Immature natural killer cell (primary cell): ENCODE results near the gene MAT2A. TPM values are rescaled to one million over a fixed set of nuclear protein-coding genes. Genes with fewer than 3 reads are reported as not detected.

Experiments used
- DNase-seq, 3 donors: peaks; one replicate each; pipeline ENCODE4 v3.0.0; 2022; ENCODE audit warnings: mixed read lengths in 1 of 3
- H3K27ac Mint-ChIP-seq, 6 donors: one replicate each; pipeline ENCODE4 v1.8.0; 2020; ENCODE audit warnings: mixed read lengths in 6 of 6, mild to moderate bottlenecking in 5 of 6, inconsistent platforms in 4 of 6, moderate library complexity in 3 of 6
- H3K27me3 Mint-ChIP-seq, 3 donors: one replicate each; pipeline ENCODE4 v1.8.0; 2020 to 2021; ENCODE audit warnings: low read depth in 3 of 3, mild to moderate bottlenecking in 3 of 3, mixed read lengths in 3 of 3, moderate library complexity in 3 of 3, inconsistent platforms in 1 of 3
- H3K36me3 Mint-ChIP-seq, 3 donors: one replicate each; pipeline ENCODE4 v1.8.0; 2020; ENCODE audit warnings: mixed read lengths in 3 of 3, inconsistent platforms in 2 of 3, mild to moderate bottlenecking in 2 of 3
- H3K4me1 Mint-ChIP-seq, 2 donors: one replicate each; pipeline ENCODE4 v1.8.0; 2020; ENCODE audit warnings: inconsistent platforms in 2 of 2, mild to moderate bottlenecking in 2 of 2, mixed read lengths in 2 of 2, moderate library complexity in 1 of 2
- H3K4me3 Mint-ChIP-seq, 5 donors: one replicate each; pipeline ENCODE4 v1.8.0; 2020; ENCODE audit warnings: mild to moderate bottlenecking in 5 of 5, mixed read lengths in 5 of 5, inconsistent platforms in 3 of 5, moderate library complexity in 3 of 5
- H3K9me3 Mint-ChIP-seq, 6 donors: one replicate each; pipeline ENCODE4 v1.8.0; 2020; ENCODE audit warnings: mild to moderate bottlenecking in 6 of 6, mixed read lengths in 6 of 6, inconsistent platforms in 4 of 6, moderate library complexity in 3 of 6
- polyA plus RNA-seq, 3 donors: library from polyadenylated mRNA; unstranded; fragments of 300-500 nt; fragmentation: Illumina TruSeq; gene quantifications; one replicate each; pipeline ENCODE4 v1.2.3, GENCODE V29; 2021

MAT2A gene
- polyA plus RNA-seq, 3 donors from 2014 or later, result 46.5 to 115 (median 63.9) TPM

DNA sequence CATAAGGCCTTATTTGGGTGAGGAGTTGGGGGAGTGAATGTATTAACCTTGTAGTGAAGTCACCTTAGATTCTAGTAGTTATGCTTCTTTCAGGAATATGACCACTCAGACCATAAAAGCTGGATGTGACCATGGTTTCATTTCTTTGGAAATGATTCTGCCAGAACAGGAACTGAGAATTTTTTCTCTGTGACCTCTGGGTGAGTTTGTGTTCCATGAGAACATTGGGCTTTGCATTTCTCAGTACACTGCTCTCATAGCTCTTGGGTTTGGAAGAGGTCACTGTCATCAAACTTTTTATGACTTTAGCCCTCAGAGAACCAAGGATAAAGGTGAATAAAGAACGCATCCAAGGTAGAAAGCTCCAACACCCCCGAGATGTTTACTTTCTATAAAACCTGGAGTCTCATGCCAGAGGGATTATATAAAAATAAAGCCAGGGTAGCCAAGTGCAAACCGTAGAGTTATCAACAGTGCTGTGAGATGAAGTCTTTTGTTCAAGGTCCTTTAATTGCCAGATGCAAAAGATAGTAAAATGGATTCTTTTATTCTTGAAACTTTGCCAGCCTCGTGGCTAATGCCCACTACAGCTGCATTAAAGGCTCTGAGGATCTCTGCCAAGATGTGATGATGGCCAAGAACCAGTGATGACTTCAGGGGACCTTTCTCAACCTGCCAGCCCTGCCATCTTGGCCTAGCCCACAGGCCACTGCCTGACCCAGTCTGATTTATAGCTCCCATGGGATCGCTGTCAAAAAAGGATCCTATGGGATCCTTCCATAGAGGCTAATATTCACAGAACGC is 27.8 kb upstream of the MAT2A start:
- DNase-seq, result no peak
- no peaks in the 10 kb centered on the region for H3K4me1 Mint-ChIP-seq
- peaks cover 0 to 4% (median 0%) of the 10 kb centered on the region in 3 donors for H3K27me3 Mint-ChIP-seq
- no peaks in the 10 kb centered on the region for H3K9me3 Mint-ChIP-seq
- H3K36me3 Mint-ChIP-seq, result no peaks in the 10 kb centered on the region
- H3K27ac Mint-ChIP-seq, result no peak overlapping the region
- H3K4me3 Mint-ChIP-seq, result no peak overlapping the region

DNA sequence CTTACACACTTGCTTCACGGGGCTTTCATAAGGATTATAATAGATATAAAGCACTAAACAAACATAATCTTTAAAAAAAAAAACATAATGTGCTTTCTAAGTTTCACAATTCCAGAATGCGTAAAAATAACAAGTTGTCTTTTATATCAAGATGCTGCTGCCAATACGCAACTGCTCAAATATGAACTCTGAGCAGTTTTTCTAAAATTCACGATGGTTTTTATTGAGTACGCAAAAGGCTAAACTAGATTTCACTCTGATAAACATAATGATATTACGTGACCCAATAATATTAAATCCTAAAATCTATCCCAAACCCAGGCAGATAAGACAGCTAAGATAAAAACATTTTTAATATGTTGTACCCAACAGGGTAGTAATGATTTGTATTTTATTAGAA is 24.6 kb upstream of the MAT2A start:
- H3K9me3 Mint-ChIP-seq, result no peaks in the 10 kb centered on the region
- no peak for DNase-seq
- no peak overlapping the region for H3K4me3 Mint-ChIP-seq
- no peak overlapping the region for H3K27ac Mint-ChIP-seq
- H3K36me3 Mint-ChIP-seq, result no peaks in the 10 kb centered on the region
- no peaks in the 10 kb centered on the region for H3K4me1 Mint-ChIP-seq
- peaks cover 0 to 6% (median 0%) of the 10 kb centered on the region in 3 donors for H3K27me3 Mint-ChIP-seq

DNA sequence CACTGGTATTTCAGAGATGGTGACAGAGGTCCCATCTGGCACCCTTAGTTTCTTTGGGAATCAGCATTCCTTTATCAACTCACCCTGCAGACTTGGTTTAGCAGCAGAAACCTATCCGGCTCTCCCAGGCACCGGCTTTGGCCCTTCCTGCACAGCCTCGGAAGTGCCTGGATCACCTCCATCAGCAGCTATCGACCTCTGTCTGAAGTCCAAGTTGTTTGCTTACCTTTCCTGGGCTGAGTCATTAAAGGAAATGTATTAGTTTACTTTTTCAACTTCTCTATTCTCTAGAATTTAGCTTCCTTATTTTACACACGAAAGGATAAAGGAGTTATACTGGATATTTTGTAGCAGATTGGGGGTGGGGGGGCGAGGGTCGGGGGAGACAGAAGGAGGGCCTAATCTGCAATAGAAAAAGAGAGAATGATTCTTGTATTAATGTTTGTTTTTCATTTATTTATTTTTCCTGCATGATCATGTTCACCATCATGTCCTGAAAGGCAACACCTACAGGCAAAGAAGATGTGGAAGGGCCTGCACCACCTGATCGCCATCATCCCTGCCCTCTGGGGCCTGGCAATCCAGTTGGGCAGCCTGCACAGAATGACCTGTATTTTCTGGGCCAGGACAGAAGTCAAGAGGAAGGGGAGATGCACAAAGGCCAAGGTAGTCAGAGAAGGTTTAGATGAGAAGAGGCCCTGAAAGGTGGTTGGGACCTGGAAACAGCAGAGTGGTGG is 22.1 kb upstream of the MAT2A start:
- Mint-ChIP-seq H3K4me1 (no peaks in the 10 kb centered on the region), H3K27me3 (peaks cover 0 to 5% (median 0%) of the 10 kb centered on the region in 3 donors), H3K27ac (no peak overlapping the region), H3K36me3 (no peaks in the 10 kb centered on the region), H3K4me3 (no peak overlapping the region), H3K9me3 (no peaks in the 10 kb centered on the region)
- DNase-seq, result no peak

DNA sequence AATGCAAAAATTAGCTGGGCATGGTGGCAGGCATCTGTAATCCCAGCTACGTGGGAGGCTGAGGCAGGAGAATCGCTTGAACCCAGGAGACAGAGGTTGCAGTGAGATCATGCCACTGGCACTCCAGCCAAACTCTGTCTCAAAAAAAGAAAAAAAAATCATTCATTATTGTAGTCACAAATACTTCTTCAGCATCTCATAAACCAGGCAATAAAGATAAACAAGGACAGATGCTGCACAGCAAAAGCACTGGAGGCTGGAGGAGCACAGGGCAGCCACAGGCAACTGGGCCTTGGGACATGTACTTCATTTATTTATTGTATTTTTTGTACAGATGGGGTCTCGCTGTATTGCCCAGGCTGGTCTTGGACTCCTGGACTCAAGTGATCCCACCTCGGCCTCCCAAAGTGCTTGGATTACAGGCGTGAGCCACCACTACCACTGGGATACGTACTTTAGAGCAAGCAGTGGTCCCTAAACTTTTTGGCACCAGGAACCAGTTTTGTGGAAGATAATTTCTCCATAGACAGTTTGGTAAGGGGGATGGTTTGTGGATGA is 16.8 kb upstream of the MAT2A start:
- no peaks in the 10 kb centered on the region for H3K4me1 Mint-ChIP-seq
- H3K36me3 Mint-ChIP-seq, result peaks cover 0 to 3% (median 0%) of the 10 kb centered on the region in 3 donors
- H3K9me3 Mint-ChIP-seq, result no peaks in the 10 kb centered on the region
- H3K27ac Mint-ChIP-seq, result no peak overlapping the region
- DNase-seq, result no peak
- H3K27me3 Mint-ChIP-seq, result peaks cover 0 to 4% (median 1%) of the 10 kb centered on the region in 3 donors
- H3K4me3 Mint-ChIP-seq, result no peak overlapping the region

DNA sequence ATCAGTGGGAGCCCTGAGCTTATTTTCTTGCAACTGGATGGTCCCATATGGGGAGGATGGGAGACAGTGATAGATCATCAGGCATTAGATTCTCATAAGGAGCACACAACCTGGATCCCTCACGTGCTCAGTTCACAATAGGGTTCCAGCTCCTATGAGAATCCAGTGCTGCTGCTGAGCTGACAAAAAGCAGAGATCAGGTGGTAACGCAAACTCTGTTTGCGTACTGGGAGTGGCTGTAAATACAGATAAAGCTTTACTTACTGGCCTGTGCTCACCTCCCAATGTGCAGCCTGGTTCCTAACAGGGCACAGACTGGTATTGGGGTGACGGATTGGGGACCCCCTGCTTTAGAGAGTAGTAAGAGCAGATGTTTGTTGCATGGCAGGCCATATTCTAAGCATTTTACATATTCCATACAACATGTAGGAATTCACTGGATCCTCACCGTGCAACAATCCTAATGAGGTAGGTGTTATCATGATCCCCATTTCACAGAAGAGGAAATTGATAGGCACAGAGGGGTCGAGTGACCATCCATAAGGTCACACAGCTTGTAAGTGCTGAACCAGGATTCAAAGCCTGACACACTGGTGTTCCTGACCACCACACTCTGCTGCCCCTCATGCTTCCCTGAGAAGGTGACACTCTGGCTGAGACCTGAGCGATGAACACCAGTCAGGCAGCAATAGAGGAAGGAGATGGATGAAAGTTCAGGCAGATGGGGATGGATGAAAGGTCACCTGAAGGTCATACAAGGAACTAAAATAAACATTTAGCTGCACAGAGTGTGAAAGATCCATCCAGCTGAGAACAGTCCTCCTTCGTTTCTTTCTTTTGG is 15.7 kb upstream of the MAT2A start:
- Mint-ChIP-seq H3K4me3 (no peak overlapping the region), H3K27me3 (peaks cover under 1 to 4% (median 1%) of the 10 kb centered on the region in 3 donors), H3K9me3 (no peaks in the 10 kb centered on the region), H3K36me3 (peaks cover 0 to 3% (median 0%) of the 10 kb centered on the region in 3 donors), H3K4me1 (no peaks in the 10 kb centered on the region), H3K27ac (no peak overlapping the region)
- no peak for DNase-seq

DNA sequence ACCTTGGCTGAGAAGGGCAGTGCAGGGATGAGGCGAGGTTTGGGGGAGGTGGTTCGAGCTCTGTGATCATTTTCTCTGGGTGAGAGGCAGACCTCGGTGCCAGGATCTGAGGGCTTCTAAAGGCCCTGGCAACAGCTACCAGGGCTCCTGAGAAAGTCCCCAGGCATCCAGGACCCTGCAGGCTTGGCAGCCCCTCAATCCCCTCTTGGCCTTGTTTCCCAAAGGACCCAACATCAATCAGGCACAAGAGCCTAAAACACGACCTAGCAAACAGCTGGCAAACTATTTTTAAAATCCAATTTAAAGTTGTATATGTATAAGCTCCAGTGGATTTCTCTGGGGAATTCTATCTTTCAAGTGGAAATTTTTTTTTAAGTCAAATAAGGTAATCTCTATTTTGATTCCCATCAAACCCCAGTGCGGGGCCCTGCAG is 15.0 kb upstream of the MAT2A start:
- Mint-ChIP-seq H3K4me1 (no peaks in the 10 kb centered on the region), H3K36me3 (peaks cover 0 to 3% (median 0%) of the 10 kb centered on the region in 3 donors), H3K27me3 (peaks cover 1 to 5% (median 2%) of the 10 kb centered on the region in 3 donors), H3K27ac (no peak overlapping the region), H3K9me3 (no peaks in the 10 kb centered on the region), H3K4me3 (no peak overlapping the region)
- no peak for DNase-seq

DNA sequence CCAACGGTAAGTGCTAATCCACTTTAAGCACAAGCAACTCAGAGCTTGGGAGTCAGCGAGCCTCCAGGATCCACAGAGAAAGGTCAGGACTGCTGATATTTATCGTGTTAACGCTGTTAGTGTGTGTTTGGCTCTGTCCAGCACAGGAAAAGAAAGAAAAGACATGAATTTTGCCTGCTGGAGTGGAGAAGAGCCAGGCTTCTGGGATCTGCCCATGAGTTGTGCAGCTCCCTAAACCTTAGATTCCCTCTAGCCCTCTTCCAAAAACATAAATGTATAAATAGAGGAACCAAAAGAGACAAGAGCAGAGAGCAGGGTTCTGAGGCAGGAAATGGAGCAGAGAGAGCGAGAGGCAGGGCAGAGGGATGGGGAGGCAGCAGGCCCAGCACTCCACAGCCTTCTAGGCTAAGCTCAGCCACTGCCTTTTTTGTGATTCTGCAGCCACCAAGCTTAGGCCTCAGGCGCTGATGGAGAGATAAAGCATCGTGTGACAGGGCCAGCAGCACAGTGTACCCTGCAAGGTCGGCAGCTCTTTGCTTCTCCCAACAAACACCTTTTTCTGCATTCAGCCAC is 14.5 kb upstream of the MAT2A start:
- Mint-ChIP-seq H3K27me3 (peaks cover 1 to 7% (median 2%) of the 10 kb centered on the region in 3 donors), H3K9me3 (no peaks in the 10 kb centered on the region), H3K4me3 (no peak overlapping the region), H3K27ac (no peak overlapping the region), H3K4me1 (no peaks in the 10 kb centered on the region), H3K36me3 (peaks cover 0 to 3% (median 0%) of the 10 kb centered on the region in 3 donors)
- no peak for DNase-seq

DNA sequence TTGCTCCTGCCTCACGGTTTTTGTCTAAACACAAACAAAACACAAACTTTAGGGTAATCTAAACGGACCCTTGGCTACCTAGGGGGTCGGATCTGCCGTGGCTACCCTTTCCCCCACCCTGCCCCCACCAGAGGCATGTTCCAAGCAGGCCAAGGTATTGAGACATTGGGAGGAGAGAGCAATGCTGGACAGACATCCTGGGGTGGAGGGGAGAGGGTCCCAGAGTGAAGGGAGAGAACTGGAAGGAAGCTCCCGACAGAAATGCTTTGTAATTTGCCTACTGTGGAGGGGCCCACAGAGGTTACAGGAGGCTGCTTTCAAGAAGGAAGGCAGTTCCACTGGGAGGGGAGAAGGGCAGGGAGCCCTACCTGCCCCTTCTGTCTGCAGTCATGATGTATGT is 13.9 kb upstream of the MAT2A start:
- peaks cover 1 to 7% (median 2%) of the 10 kb centered on the region in 3 donors for H3K27me3 Mint-ChIP-seq
- no peaks in the 10 kb centered on the region for H3K9me3 Mint-ChIP-seq
- no peak for DNase-seq
- H3K4me1 Mint-ChIP-seq, result no peaks in the 10 kb centered on the region
- H3K4me3 Mint-ChIP-seq, result no peak overlapping the region
- H3K27ac Mint-ChIP-seq, result no peak overlapping the region
- peaks cover 0 to 3% (median 0%) of the 10 kb centered on the region in 3 donors for H3K36me3 Mint-ChIP-seq

DNA sequence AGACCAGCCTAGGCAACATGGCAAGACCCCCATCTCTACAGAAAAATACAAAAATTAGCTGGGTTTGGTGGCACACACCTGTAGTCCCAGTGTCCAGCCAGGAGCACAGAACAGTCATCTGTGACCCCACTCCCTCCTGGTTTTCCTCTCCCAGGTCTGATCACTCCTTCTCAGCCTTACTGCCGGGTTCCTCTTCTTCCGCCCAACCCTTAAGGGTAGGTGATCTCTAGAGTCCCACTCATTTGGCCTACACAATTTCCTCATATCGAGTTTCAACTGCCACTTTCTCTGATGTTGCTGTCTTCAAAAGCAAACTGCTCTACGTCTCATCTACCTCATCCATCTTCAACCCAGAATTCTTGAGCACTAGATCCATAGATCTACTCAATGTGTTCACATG is 13.4 kb upstream of the MAT2A start:
- no peak overlapping the region for H3K4me3 Mint-ChIP-seq
- H3K36me3 Mint-ChIP-seq, result peaks cover 0 to 3% (median 0%) of the 10 kb centered on the region in 3 donors
- peaks cover 1 to 7% (median 2%) of the 10 kb centered on the region in 3 donors for H3K27me3 Mint-ChIP-seq
- no peaks in the 10 kb centered on the region for H3K4me1 Mint-ChIP-seq
- H3K9me3 Mint-ChIP-seq, result no peaks in the 10 kb centered on the region
- DNase-seq, result no peak
- H3K27ac Mint-ChIP-seq, result no peak overlapping the region

DNA sequence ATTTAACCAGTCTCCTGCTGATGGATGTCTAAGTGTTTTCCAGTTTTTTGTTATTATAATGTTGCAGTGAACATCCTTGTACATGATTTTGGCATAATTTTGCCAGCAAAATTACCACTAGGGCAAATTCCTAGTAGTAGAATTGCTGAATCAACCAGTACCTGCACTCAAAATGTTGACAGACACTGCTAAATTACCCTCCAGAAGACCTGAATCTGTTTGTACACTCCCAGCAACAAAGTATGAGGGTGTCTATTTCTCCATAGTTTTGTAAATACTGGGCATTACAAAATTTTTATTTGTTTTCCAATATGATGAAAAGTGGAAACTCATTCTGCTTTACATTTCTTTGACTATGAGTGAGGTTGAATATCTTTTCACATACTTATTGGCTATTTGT is 11.2 kb upstream of the MAT2A start:
- H3K36me3 Mint-ChIP-seq, result peaks cover 0 to 3% (median 0%) of the 10 kb centered on the region in 3 donors
- no peak for DNase-seq
- peaks cover 1 to 9% (median 2%) of the 10 kb centered on the region in 3 donors for H3K27me3 Mint-ChIP-seq
- H3K4me3 Mint-ChIP-seq, result no peak overlapping the region
- no peaks in the 10 kb centered on the region for H3K4me1 Mint-ChIP-seq
- H3K9me3 Mint-ChIP-seq, result no peaks in the 10 kb centered on the region
- H3K27ac Mint-ChIP-seq, result no peak overlapping the region

DNA sequence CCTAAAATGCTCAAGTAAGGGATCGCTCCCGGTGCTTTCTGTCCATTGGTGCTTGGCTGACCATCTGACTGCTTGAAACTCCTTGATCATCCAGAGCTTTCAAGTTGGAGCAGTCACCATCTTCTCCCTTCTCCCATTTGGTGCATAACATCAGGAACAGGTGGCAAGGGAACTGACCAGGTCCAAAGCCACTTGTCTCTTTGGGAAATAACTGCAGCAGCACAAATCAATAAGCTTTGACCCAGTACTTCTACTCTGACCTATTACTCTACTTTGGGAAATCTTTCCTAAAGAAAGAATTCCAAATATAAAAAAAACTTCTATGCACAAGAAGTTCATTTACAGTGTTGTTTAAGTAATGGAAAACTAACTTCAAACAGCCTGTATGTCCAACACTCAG is 10.6 kb upstream of the MAT2A start:
- Mint-ChIP-seq H3K4me1 (no peaks in the 10 kb centered on the region), H3K4me3 (no peak overlapping the region), H3K27ac (no peak overlapping the region), H3K36me3 (peaks cover 0 to 3% (median 0%) of the 10 kb centered on the region in 3 donors), H3K27me3 (peaks cover 1 to 9% (median 2%) of the 10 kb centered on the region in 3 donors), H3K9me3 (no peaks in the 10 kb centered on the region)
- DNase-seq, result no peak

DNA sequence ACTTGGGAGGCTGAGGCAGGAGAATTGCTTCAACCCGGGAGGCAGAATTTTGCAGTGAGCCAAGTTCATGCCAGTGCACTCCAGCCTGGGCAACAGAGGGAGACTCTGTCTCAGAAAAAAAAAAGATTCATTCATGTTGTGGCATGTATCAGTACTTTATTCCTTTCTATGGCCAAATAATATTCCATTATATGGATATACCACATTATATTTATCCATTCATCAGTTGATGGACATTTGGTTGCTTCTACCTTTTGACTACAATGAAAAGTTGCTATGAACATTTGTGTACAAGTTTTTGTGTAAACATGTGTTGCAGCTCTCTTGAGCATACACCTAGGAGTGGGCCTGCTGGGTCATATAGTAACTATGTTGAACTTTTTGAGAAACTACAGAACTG is 9.2 kb upstream of the MAT2A start:
- no peaks in the 10 kb centered on the region for H3K4me1 Mint-ChIP-seq
- H3K36me3 Mint-ChIP-seq, result peaks cover 0 to 3% (median 0%) of the 10 kb centered on the region in 3 donors
- no peak for DNase-seq
- H3K27ac Mint-ChIP-seq, result no peak overlapping the region
- H3K4me3 Mint-ChIP-seq, result no peak overlapping the region
- H3K27me3 Mint-ChIP-seq, result peaks cover 1 to 9% (median 2%) of the 10 kb centered on the region in 3 donors
- H3K9me3 Mint-ChIP-seq, result no peaks in the 10 kb centered on the region

DNA sequence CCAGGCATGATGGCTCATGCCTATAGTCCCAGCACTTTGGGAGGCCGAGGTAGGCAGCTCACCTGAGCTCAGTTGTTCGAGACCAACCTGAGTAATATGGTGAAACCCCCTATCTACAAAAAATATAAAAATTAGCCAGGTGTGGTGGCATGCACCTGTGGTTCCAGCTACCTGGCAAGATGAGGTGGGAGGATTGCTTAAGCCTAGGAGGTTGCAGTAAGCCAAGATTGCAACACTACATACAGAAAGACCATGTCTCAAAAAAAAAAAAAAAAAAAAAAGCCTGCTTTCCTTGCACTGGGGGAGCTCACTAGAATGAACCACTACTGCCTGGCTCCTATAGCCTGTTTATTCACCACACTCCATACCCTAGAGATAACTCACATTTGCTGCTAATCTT is 7.4 kb upstream of the MAT2A start:
- Mint-ChIP-seq H3K36me3 (peaks cover 0 to 3% (median 0%) of the 10 kb centered on the region in 3 donors), H3K4me3 (no peak overlapping the region), H3K27me3 (peaks cover 1 to 5% (median 4%) of the 10 kb centered on the region in 3 donors), H3K4me1 (peaks cover 2 to 4% of the 10 kb centered on the region in 2 donors), H3K27ac (no peak overlapping the region), H3K9me3 (no peaks in the 10 kb centered on the region)
- DNase-seq, result no peak
